Stimulated activated effector memory CD8-positive, alpha-beta T cell treated with anti-CD3 and anti-CD28 coated beads, Interleukin-12 subunit alpha, Interleukin-12 subunit beta, amount 100 ng/mL, for 72 hours (primary cell): Measurements from ENCODE around the gene SBNO2.

Experiments
- ATAC-seq: fragments of 150-1000 bp; cut with Tn5 transposase; 2 replicates; pipeline ENCODE4 v1.10.0; 2021
- DNase-seq, 2 donors: peaks; one replicate each; pipeline ENCODE4 v3.0.0; 2021 to 2022; ENCODE audit warnings: low spot score in 2 of 2
- H3K27ac Mint-ChIP-seq: one replicate; pipeline ENCODE4 v1.8.0; 2022; ENCODE audit warnings: mild to moderate bottlenecking, mixed read lengths
- H3K36me3 Mint-ChIP-seq: one replicate; pipeline ENCODE4 v1.8.0; 2022; ENCODE audit warnings: mild to moderate bottlenecking, mixed read lengths
- H3K4me1 Mint-ChIP-seq: one replicate; pipeline ENCODE4 v1.8.0; 2022; ENCODE audit warnings: mixed read lengths
- H3K4me3 Mint-ChIP-seq: one replicate; pipeline ENCODE4 v1.8.0; 2022; ENCODE audit warnings: mild to moderate bottlenecking, mixed read lengths
- H3K9me3 Mint-ChIP-seq: one replicate; pipeline ENCODE4 v1.8.0; 2022; ENCODE audit warnings: mixed read lengths

Gene SBNO2

DNA sequence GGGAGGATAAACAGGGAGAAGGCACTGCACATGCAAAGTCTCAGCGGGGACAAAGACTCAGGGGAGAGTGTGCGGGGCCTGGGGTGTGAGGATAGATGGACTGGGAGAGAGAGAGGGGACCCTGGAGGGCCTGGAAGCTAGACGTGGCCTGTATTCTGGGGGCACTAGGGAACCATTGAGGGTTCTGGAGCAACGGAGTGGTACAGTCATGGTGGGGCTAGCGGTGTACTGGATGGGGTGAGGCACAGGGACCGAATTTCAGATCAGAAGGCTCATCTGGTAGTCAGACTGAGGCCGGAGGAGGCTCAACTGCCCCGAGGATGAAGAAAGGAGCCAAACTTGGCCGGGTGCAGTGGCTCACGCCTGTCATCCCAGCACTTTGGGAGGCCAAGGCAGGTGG is 8.0 kb upstream of the SBNO2 start:
- H3K27ac Mint-ChIP-seq: peak overlapping the region; percentile 56
- no peaks in the 10 kb centered on the region for H3K9me3 Mint-ChIP-seq
- no peak overlapping the region for H3K4me3 Mint-ChIP-seq
- no peaks in the 10 kb centered on the region for H3K36me3 Mint-ChIP-seq
- H3K4me1 Mint-ChIP-seq: peaks cover 33% of the 10 kb centered on the region
- ATAC-seq (no peak), DNase-seq (no peak)

GRCh38 chr19:1181606-1182005 is 7.5 kb upstream of the SBNO2 start:
- no peaks in the 10 kb centered on the region for H3K9me3 Mint-ChIP-seq
- no peaks in the 10 kb centered on the region for H3K36me3 Mint-ChIP-seq
- ATAC-seq (no peak), DNase-seq (no peak)
- H3K27ac Mint-ChIP-seq: peak overlapping the region; percentile 56
- H3K4me1 Mint-ChIP-seq: peaks cover 33% of the 10 kb centered on the region
- H3K4me3 Mint-ChIP-seq: peak overlapping the region; percentile 36

- H3K9me3 Mint-ChIP-seq: no peaks in the 10 kb centered on the region
- DNase-seq: no peak
- H3K27ac Mint-ChIP-seq: peak overlapping the region; percentile 61
- ATAC-seq: no peak
- H3K4me1 Mint-ChIP-seq: peaks cover 36% of the 10 kb centered on the region
- no peaks in the 10 kb centered on the region for H3K36me3 Mint-ChIP-seq
- no peak overlapping the region for H3K4me3 Mint-ChIP-seq
Measured at GRCh38 chr19:1177322-1178114, 3.5 kb upstream of the SBNO2 start.

- Mint-ChIP-seq H3K4me1 (peaks cover 40% of the 10 kb centered on the region), H3K4me3 (peak overlapping the region; percentile 82), H3K27ac (peak overlapping the region; percentile 96), H3K9me3 (no peaks in the 10 kb centered on the region), H3K36me3 (peaks cover 20% of the 10 kb centered on the region)
- ATAC-seq (peak; percentile 38), DNase-seq (no peak)
Measured at GRCh38 chr19:1173159-1173844, 766 bp downstream of the SBNO2 start.

DNA sequence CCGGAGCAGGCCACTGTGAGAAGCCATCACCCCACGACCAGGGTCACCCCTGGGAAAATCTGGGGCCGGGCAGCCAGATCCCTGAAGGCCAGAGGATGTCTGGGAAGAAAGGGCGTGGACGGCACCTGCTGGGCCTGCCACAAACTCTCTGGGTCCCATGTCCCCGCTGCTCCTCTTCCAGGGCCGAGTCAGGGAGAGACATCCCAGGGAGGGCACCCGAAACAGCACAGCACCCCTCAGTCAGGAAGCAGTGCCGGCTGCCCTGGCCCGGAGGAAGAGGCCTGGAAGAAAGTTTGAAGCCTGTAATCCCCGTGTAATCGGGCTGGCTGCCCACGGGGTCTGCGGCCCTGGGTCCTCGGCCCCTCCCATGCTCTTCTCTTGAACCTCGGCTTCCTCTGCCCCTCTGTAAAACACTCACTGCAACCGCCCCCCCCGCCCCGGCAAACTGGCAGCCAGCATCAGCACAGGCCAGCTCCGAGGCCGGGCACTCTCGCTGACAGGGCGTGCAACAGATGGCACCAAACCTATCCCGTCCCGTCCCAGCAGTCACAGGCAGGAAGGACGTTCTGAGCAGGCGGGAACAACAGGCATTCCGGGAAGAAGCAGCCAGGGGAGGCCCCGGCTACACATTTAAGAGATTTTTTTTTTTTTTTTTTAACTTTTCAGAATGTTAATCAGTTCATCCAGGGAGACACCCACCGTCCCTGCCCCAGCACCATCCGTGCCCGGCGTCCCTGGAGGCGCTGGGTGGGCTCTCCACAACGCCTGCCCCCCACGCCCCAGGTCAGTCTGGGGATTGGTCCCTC is 1.5 kb downstream of the SBNO2 start:
- Mint-ChIP-seq H3K4me1 (peaks cover 37% of the 10 kb centered on the region), H3K27ac (peak overlapping the region; percentile 96), H3K9me3 (no peaks in the 10 kb centered on the region), H3K4me3 (peak overlapping the region; percentile 82), H3K36me3 (peaks cover 20% of the 10 kb centered on the region)
- DNase-seq (no peak), ATAC-seq (no peak)

DNA sequence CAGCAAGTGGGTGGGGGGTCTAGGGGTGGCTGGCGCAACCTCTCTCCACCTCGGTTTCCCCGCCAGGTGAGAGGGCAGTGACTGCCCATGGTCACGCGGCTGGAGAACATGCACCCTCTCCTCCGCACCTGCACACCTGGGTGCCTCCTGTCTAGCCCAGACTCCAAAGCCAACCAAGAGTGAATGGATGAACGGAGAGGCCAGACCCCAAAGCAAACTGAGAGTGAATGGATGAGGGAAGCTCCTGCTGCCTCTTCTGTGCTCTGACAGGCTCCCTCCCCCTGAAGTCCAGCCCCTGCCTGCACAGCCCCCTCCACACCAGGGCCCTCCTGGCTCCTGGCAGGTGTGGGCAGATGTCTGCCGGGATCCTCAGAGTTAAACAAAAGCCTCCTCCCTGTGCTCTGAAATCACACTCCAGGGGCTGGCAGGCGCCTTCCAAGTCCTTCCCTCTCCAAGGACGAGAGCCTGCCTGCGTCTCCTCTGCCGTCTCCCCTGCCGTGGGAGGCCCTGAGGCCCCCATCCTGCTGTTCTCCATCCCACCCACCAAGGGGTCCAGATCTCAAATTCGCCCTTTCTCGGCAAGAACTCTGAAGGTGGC is 2.2 kb downstream of the SBNO2 start:
- Mint-ChIP-seq H3K27ac (peak overlapping the region; percentile 96), H3K4me1 (peaks cover 32% of the 10 kb centered on the region), H3K36me3 (peaks cover 20% of the 10 kb centered on the region), H3K4me3 (peak overlapping the region; percentile 82), H3K9me3 (no peaks in the 10 kb centered on the region)
- ATAC-seq: no peak
- DNase-seq: no peak

GRCh38 chr19:1170938-1171754 is 2.9 kb downstream of the SBNO2 start:
- peak overlapping the region; percentile 82 for H3K4me3 Mint-ChIP-seq
- ATAC-seq (no peak), DNase-seq (no peak)
- H3K9me3 Mint-ChIP-seq: no peaks in the 10 kb centered on the region
- peaks cover 32% of the 10 kb centered on the region for H3K4me1 Mint-ChIP-seq
- H3K36me3 Mint-ChIP-seq: peaks cover 20% of the 10 kb centered on the region
- peak overlapping the region; percentile 46 for H3K27ac Mint-ChIP-seq

DNA sequence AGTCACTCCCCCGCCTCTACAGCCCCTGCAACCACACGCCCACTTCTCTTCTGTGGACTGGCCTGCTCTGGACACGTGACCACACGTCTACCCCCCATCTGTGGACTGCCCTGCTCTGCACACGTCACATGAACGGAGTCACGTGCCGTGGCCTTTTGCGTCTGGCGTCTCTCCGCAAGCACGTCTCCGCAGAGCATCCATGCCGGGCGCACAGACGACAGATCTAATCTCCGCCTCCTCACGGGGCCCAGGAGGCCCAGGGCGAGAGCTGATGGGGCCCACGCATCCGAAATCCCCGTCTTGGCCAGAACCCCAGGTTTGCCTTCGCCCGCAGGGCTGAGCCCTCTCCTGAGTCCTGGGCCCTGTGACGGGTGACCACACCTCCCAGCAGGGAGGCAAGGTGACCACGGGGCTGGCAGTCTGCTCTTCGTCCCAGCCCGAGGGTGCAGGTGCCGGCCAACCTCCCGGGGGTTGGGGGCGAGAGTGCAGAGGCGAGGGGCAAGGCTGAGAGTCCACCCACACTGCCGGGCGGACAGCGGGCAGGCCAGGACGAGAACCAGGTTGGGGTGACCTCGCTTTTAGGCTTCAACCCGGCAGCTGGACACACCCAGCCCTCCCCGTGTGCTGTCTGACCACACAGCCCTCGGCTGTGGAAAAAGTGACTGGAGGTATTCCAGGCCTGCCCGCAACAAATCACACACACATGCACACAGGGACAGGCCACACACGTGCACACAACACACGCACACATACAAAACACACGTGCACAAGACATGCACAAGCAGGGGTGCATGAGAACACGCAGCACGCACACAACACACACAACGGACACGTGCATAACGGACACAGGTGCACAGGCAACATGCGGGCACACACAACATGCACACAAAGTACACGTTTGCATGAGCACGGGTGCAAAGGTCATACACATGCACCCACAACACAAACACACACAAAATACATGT is 3.9 kb downstream of the SBNO2 start:
- Mint-ChIP-seq H3K27ac (peak overlapping the region; percentile 46), H3K9me3 (no peaks in the 10 kb centered on the region), H3K4me1 (peaks cover 34% of the 10 kb centered on the region), H3K36me3 (peaks cover 20% of the 10 kb centered on the region), H3K4me3 (peak overlapping the region; percentile 82)
- ATAC-seq: no peak
- no peak for DNase-seq

DNA sequence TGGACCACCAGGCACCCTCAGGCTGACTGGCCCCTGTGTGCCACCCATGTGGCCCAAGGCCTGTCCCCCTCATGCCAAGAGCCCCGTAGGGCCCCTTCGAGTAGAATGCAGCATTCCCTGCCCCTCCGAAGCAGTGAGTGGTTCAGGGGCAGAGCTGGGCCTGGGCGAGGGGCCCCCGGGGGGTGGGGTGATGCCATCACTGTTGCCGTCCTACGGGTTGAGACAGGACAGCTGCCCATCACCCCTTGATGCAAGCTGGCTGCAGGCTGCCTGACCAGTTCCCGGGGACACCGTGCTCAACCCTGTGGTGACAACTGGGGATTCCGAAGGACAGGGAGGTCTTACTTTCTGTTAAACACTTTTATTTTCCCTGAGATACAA is 4.7 kb downstream of the SBNO2 start:
- H3K4me1 Mint-ChIP-seq: peaks cover 37% of the 10 kb centered on the region

DNA sequence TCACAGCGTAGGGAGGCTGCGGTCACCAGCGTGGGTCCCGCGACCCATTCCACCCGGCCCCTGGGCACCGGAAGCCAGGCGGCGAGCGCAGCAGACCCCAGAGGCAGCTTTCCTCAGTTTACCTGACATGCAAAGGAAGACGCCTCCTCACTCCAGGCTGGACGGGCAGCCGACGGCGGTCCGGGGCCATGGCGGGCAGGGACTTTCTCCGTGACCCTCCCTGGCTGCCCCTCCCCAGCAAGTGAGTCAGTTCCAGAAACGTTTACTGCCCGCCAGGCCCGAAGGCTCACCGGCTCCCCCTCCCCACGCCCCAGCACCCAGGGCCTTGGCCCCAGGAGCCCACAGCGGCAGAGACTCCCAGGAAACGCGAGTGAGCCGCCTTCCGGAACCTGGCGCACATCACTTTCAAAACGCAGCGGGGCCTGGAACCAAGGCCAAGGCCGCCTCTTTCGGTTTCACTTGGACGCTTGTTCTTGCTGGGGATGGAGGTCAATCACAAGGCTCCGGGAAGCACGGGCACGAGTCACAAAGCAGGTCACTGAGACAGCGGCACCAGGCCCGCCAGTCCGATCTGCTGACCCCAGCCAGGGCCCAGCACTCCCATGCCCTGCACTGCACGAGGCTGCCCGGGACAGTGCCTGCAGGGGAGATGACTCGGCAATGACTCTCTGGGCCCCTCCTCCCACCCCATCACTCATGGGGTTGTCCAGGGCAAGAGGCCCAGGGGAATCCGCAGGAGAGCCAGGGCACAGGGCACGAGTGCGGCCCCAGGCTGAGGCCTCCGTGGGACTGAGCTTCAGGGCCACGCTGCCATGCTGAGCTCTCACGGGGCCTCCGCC is 5.3 kb downstream of the SBNO2 start:
- peak; percentile 31 for ATAC-seq
- Mint-ChIP-seq H3K4me1 (peaks cover 37% of the 10 kb centered on the region), H3K9me3 (no peaks in the 10 kb centered on the region), H3K36me3 (peaks cover 20% of the 10 kb centered on the region), H3K4me3 (no peak overlapping the region), H3K27ac (no peak overlapping the region)
- DNase-seq: no peak

More for the DNA sequence above, 4.7 kb downstream of the SBNO2 start:
- Mint-ChIP-seq H3K36me3 (peaks cover 20% of the 10 kb centered on the region), H3K9me3 (no peaks in the 10 kb centered on the region), H3K4me3 (no peak overlapping the region), H3K27ac (peak overlapping the region; percentile 46)
- DNase-seq (no peak), ATAC-seq (no peak)

- no peak for DNase-seq
- Mint-ChIP-seq H3K4me3 (no peak overlapping the region), H3K4me1 (peaks cover 40% of the 10 kb centered on the region), H3K36me3 (peaks cover 20% of the 10 kb centered on the region), H3K9me3 (no peaks in the 10 kb centered on the region), H3K27ac (no peak overlapping the region)
- no peak for ATAC-seq
Measured at GRCh38 chr19:1167687-1168571, 6.1 kb downstream of the SBNO2 start.

DNA sequence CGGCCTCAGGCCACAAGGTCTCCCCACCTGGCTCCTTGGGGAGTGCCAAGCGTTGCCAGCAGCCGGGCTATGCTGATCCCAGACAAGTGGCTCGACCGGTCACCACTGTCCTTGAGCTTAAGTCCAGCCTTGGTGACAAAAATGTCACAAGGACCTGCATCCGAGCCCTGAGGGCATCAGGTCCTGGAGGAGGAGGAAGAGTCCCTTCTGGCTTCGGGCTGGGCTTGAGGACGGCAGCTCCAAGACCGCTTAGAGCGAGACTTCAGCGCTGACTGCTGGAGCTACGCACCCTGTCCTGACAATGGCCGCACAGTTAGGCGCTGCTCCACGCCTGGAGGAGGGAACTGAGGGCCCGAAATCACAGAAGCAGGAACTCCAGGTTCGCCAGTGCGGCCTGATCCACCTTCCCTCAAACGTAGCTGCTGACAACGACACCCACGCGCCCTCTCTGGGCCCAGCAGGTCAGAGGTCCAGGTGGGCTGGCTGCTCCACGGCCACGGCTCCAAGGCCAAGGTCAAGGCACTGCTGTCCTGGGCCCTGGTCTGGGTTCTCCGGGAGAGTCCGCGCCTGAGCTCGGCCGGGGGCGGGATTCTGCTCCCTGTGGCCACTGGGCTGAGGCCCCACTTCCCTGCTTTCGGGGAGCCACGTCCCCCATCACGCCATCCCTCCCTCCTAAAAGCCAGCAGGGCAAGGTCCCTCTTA is 7.0 kb downstream of the SBNO2 start:
- no peak for ATAC-seq
- H3K4me1 Mint-ChIP-seq: peaks cover 37% of the 10 kb centered on the region
- no peak overlapping the region for H3K27ac Mint-ChIP-seq

More for the DNA sequence above, 7.0 kb downstream of the SBNO2 start:
- Mint-ChIP-seq H3K4me3 (no peak overlapping the region), H3K36me3 (peaks cover 18% of the 10 kb centered on the region), H3K9me3 (no peaks in the 10 kb centered on the region)
- no peak for DNase-seq
